H1 (cell line): ENCODE data around the gene RCSD1. TPM values are rescaled to one million over a fixed set of nuclear protein-coding genes. Genes with fewer than 3 reads are reported as not detected.

Source experiments
- GABPA ChIP-seq: IDR thresholded peaks from 2 replicates; pipeline ENCODE4 v1.6.1; 2011; ENCODE audit warnings: mild to moderate bottlenecking, low read length, moderate library complexity, borderline replicate concordance; ENCODE audit not compliant: insufficient read depth
- POLR2A ChIP-seq, 2 experiments: IDR thresholded peaks; 1 replicate in 1 of 2; 2 replicates in 1 of 2; pipeline ENCODE4 v1.6.1; 2011; ENCODE audit warnings: low read depth in 2 of 2, low read length in 2 of 2, mild to moderate bottlenecking in 2 of 2; ENCODE audit errors: control extremely low read depth in 1 of 2
- POLR2AphosphoS5 ChIP-seq: IDR thresholded peaks from 2 replicates; pipeline ENCODE4 v1.6.1; 2011; ENCODE audit warnings: low read depth, low read length
- polyA plus RNA-seq, 7 experiments: library from polyadenylated mRNA; depleted of rRNA in 3 of 7; stranded (reverse) in 5 of 7; unstranded in 2 of 7; fragments of >200 nt in 5 of 7; fragments of 200-250 nt in 2 of 7; gene quantifications; 1 replicate in 5 of 7; 2 replicates in 1 of 7; 4 replicates in 1 of 7; pipeline versions ENCODE4 v1.2.1 to v1.2.3, GENCODE V29; 2011 to 2013; ENCODE audit warnings: missing spikeins in 2 of 7, mixed read lengths in 2 of 7
- total RNA-seq: library from RNA; stranded (reverse); fragmentation: NEBNext Ultra II Directional; extraction: Animal tissue kit (Norgen Biotek cat#: 25700); gene quantifications from 2 replicates; pipeline ENCODE4 v1.2.1, GENCODE V29; 2021

Gene RCSD1
- total and polyA plus RNA-seq, 2 of the 8 experiments (the other 6 are each of a cell fraction or from before 2014, with no cell fraction given) = 0.47 to 0.69 TPM

DNA sequence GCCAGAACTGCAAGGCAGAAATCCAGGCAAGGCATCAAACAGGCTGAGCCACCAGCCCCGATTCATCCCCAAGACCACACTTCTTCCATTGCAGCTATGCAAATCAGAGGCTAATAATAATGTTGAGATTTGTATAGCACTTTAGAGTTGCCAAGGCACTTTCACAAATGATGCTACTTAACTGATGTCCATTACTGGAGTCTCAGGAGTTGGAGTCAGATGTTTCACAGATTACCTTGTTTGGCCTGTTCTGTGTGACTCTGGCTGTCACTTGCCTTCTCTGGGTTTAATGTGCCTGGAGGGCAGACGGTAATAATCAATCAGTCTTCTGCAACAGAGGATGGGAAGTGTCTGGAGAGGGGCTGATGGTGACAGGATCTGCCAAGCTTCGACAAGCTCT is 51.0 kb downstream of the RCSD1 start (continued):
- TF ChIP-seq POLR2AphosphoS5 = no peak
- no peak for TF ChIP-seq GABPA
- TF ChIP-seq POLR2A (IDR thresholded peaks at IDR 0.05; ENCODE audit: control extremely low read depth in 1 of 2, low read depth in 2 of 2, low read length in 2 of 2) = no peak
- TF ChIP-seq, all 59 proteins: peak for 0
